H9 (cell line): ENCODE measurements around the gene PDZD2. TPM values are rescaled to one million over a fixed set of nuclear protein-coding genes. Genes with fewer than 3 reads are reported as not detected.
A peak's percentile ranks its signal among the peaks of the same experiment; 100 is the strongest.

Source experiments
- DNase-seq: peaks from one replicate; pipeline ENCODE4 v3.0.0-alpha.2; 2017
- H2AFZ ChIP-seq: one replicate; pipeline ENCODE4 v1.6.1; 2013; ENCODE audit warnings: mild to moderate bottlenecking, low read length, control low read depth, moderate library complexity
- H2AK5ac ChIP-seq: 2 replicates; pipeline ENCODE4 v1.6.1; 2013; ENCODE audit warnings: low read length, control low read depth, mixed read lengths; ENCODE audit not compliant: insufficient read length
- H2BK120ac ChIP-seq: one replicate; pipeline ENCODE4 v1.6.1; 2013; ENCODE audit warnings: low read depth, mild to moderate bottlenecking, low read length, control low read depth, inconsistent platforms; ENCODE audit not compliant: poor library complexity, severe bottlenecking
- H2BK12ac ChIP-seq: 2 replicates; pipeline ENCODE4 v1.6.1; 2013; ENCODE audit warnings: low read length, control low read depth, mixed read lengths, low read depth; ENCODE audit not compliant: insufficient read length
- H2BK15ac ChIP-seq: 2 replicates; pipeline ENCODE4 v1.6.1; 2013; ENCODE audit warnings: low read depth, low read length, control low read depth
- H2BK20ac ChIP-seq: one replicate; pipeline ENCODE4 v1.6.1; 2013; ENCODE audit warnings: low read depth, mild to moderate bottlenecking, low read length, control low read depth, inconsistent platforms; ENCODE audit not compliant: poor library complexity, severe bottlenecking
- H2BK5ac ChIP-seq: 2 replicates; pipeline ENCODE4 v1.6.1; 2013; ENCODE audit warnings: low read length, control low read depth, mixed read lengths; ENCODE audit not compliant: insufficient read length
- H3K14ac ChIP-seq: 2 replicates; pipeline ENCODE4 v1.6.1; 2013; ENCODE audit warnings: low read length, control low read depth; ENCODE audit not compliant: insufficient read depth
- H3K18ac ChIP-seq: 2 replicates; pipeline ENCODE4 v1.6.1; 2013; ENCODE audit warnings: low read depth, mild to moderate bottlenecking, mixed read lengths, low read length, control low read depth; ENCODE audit not compliant: insufficient read length
- H3K23ac ChIP-seq: 2 replicates; pipeline ENCODE4 v1.6.1; 2013; ENCODE audit warnings: low read length, control low read depth, mixed read lengths, low read depth; ENCODE audit not compliant: insufficient read length
- H3K23me2 ChIP-seq: 2 replicates; pipeline ENCODE4 v1.6.1; 2013; ENCODE audit warnings: low read depth, mild to moderate bottlenecking, mixed read lengths, low read length, control low read depth; ENCODE audit not compliant: insufficient read length, poor library complexity, severe bottlenecking
- H3K27ac ChIP-seq: 2 replicates; pipeline ENCODE4 v1.5.1; 2013; ENCODE audit warnings: low read length, control low read depth, mixed read lengths, low read depth; ENCODE audit not compliant: insufficient read length
- H3K27me3 ChIP-seq: 2 replicates; pipeline ENCODE4 v1.6.1; 2013; ENCODE audit warnings: low read length, control low read depth, inconsistent platforms; ENCODE audit not compliant: insufficient read depth
- H3K4ac ChIP-seq: 2 replicates; pipeline ENCODE4 v1.6.1; 2013; ENCODE audit warnings: low read depth, mild to moderate bottlenecking, control low read depth, inconsistent platforms, low read length, moderate library complexity
- H3K4me1 ChIP-seq: 2 replicates; pipeline ENCODE4 v1.6.1; 2013; ENCODE audit warnings: low read length, control low read depth, inconsistent platforms; ENCODE audit not compliant: insufficient read depth
- H3K4me2 ChIP-seq: 2 replicates; pipeline ENCODE4 v1.6.1; 2013; ENCODE audit warnings: low read length, control low read depth, mixed read lengths; ENCODE audit not compliant: insufficient read length, insufficient read depth
- H3K56ac ChIP-seq: 2 replicates; pipeline ENCODE4 v1.6.1; 2013; ENCODE audit warnings: low read depth, mild to moderate bottlenecking, mixed read lengths, low read length, control low read depth; ENCODE audit not compliant: insufficient read length
- H3K79me1 ChIP-seq: 2 replicates; pipeline ENCODE4 v1.6.1; 2013; ENCODE audit warnings: low read depth, mild to moderate bottlenecking, moderate library complexity, low read length, control low read depth, inconsistent platforms; ENCODE audit not compliant: insufficient read depth, poor library complexity, severe bottlenecking
- H3K79me2 ChIP-seq: 2 replicates; pipeline ENCODE4 v1.6.1; 2013; ENCODE audit warnings: low read length, control low read depth, inconsistent platforms; ENCODE audit not compliant: insufficient read depth
- H3K9ac ChIP-seq: 2 replicates; pipeline ENCODE4 v1.6.1; 2013; ENCODE audit warnings: low read length, control low read depth, mixed read lengths; ENCODE audit not compliant: insufficient read length; ENCODE audit errors: extremely low read depth
- H3K9me3 ChIP-seq: one replicate; pipeline ENCODE4 v1.6.1; 2013; ENCODE audit warnings: low read depth, low read length, inconsistent platforms; ENCODE audit not compliant: control insufficient read depth
- H3T11ph ChIP-seq: one replicate; pipeline ENCODE4 v1.6.1; 2013; ENCODE audit warnings: mild to moderate bottlenecking, low read length, control low read depth, inconsistent platforms
- H4K20me1 ChIP-seq: one replicate; pipeline ENCODE4 v1.6.1; 2013; ENCODE audit not compliant: control insufficient read depth, insufficient read length, insufficient read depth
- H4K5ac ChIP-seq: 2 replicates; pipeline ENCODE4 v1.6.1; 2013; ENCODE audit warnings: low read depth, mild to moderate bottlenecking, mixed read lengths, low read length, control low read depth; ENCODE audit not compliant: insufficient read length
- H4K8ac ChIP-seq: replicated peaks from 2 replicates; pipeline ENCODE4 v1.6.1; 2013; ENCODE audit warnings: low read length, control low read depth, mixed read lengths, low read depth; ENCODE audit not compliant: insufficient read length
- H4K91ac ChIP-seq: 2 replicates; pipeline ENCODE4 v1.6.1; 2013; ENCODE audit warnings: low read depth, mild to moderate bottlenecking, moderate library complexity, mixed read lengths, low read length, control low read depth; ENCODE audit not compliant: insufficient read length
- H3K27ac Mint-ChIP-seq, 3 experiments: 2 replicates in 2 of 3; 3 replicates in 1 of 3; pipeline ENCODE4 v1.8.0; 2020 to 2021; ENCODE audit warnings: mixed read lengths in 3 of 3, mild to moderate bottlenecking in 1 of 3, moderate library complexity in 1 of 3
- H3K27me3 Mint-ChIP-seq: 2 replicates; pipeline ENCODE4 v1.8.0; 2021; ENCODE audit warnings: low read depth, mild to moderate bottlenecking, moderate library complexity, mixed read lengths
- H3K36me3 Mint-ChIP-seq, 3 experiments: 2 replicates in 2 of 3; 3 replicates in 1 of 3; pipeline ENCODE4 v1.8.0; 2020 to 2021; ENCODE audit warnings: low read depth in 3 of 3, mixed read lengths in 3 of 3; ENCODE audit not compliant: insufficient read depth in 1 of 3
- H3K4me1 Mint-ChIP-seq, 2 experiments: 2 replicates each; pipeline ENCODE4 v1.8.0; 2020; ENCODE audit warnings: mixed read lengths in 2 of 2
- H3K4me3 Mint-ChIP-seq, 2 experiments: 2 replicates in 1 of 2; 3 replicates in 1 of 2; pipeline ENCODE4 v1.8.0; 2020 to 2021; ENCODE audit warnings: mild to moderate bottlenecking in 2 of 2, mixed read lengths in 2 of 2, moderate library complexity in 1 of 2
- H3K9me3 Mint-ChIP-seq, 2 experiments: 2 replicates in 1 of 2; 3 replicates in 1 of 2; pipeline ENCODE4 v1.8.0; 2020; ENCODE audit warnings: mild to moderate bottlenecking in 2 of 2, mixed read lengths in 2 of 2, moderate library complexity in 1 of 2
- CTCF ChIP-seq: fragments of 200-600 bp; sonication (generic); conservative IDR thresholded peaks from 3 replicates; pipeline ENCODE4 v1.8.0; 2021; ENCODE audit warnings: antibody characterized with exemption, mild to moderate bottlenecking
- WGBS: extraction: QIAGEN DNeasy Blood & Tissue Kit; methylation state at CpG from one replicate; pipeline ENCODE4 v1.1.7; 2013; ENCODE audit warnings: missing lambda C conversion rate, low lambda C conversion rate, mixed read lengths; ENCODE audit not compliant: insufficient read length; ENCODE audit errors: extremely low coverage; 5-methylcytosine and 5-hydroxymethylcytosine counted together
- total RNA-seq: library from RNA; stranded (reverse); gene quantifications from 2 replicates; pipeline ENCODE4 v1.2.1, GENCODE V29; 2021

The PDZD2 gene
- total RNA-seq, 1 experiment from 2014 or later: 9.9 TPM

DNA sequence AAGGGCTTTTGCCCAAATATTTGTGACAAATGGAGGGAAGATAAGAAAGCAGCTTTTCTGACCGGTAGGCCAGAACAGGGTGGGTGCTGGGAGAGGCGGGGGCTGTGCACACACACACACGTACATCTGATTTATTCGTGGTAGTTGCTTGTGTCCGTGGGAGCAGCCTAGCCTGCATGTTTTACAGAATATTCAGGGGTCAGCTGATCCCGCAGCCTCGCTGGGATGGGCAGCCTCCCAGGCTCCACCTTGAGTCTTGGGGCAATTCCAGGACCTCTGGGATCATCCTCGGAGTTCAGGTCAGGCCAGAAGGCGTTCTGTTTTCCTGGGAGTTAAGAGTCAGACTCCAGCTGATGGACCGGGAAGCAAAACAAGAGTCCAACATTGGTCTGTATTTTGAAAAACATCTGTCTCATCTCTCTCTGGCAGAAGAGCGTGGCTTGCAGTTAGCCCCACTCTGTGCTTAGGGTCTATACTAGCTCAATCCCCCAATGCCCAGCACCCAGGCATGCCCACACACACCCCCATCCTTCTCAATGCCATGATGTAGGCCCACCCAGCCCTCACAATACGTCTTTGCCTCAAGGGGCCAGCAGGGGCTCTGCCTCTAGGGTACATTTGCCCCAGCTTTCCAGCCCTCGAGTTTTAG lies 324.6 kb downstream of the PDZD2 start:
- no peak overlapping the region for H2BK5ac ChIP-seq
- H3K18ac ChIP-seq: no peak overlapping the region
- no peak overlapping the region for H2BK12ac ChIP-seq
- no peak overlapping the region for H2AK5ac ChIP-seq
- H4K91ac ChIP-seq: no peak overlapping the region
- no peaks in the 10 kb centered on the region for H3K79me2 ChIP-seq
- no peak overlapping the region for H3K56ac ChIP-seq
- H3K4me1 ChIP-seq: peaks cover 4% of the 10 kb centered on the region; the same call in 1 of the 2 replicates
- no peak overlapping the region for H3K14ac ChIP-seq
- H4K5ac ChIP-seq: no peak overlapping the region
- no peaks in the 10 kb centered on the region for H3K9me3 ChIP-seq
- no peak overlapping the region for H3K9ac ChIP-seq
- peak overlapping the region in 1 of 3 experiments; percentile 46; a peak in 2 of 7 replicates for H3K27ac Mint-ChIP-seq
- no peak overlapping the region for H3K23ac ChIP-seq
- no peak overlapping the region for H2BK120ac ChIP-seq
- H3K4me2 ChIP-seq: no peak overlapping the region
- peaks cover 26 to 33% of the 10 kb centered on the region in 2 experiments for H3K4me1 Mint-ChIP-seq
- no peak overlapping the region for H3T11ph ChIP-seq
- DNase-seq: no peak
- no peaks in the 10 kb centered on the region for H3K27me3 ChIP-seq
- H3K36me3 Mint-ChIP-seq: peaks cover 0 to 2% (median 0%) of the 10 kb centered on the region in 3 experiments; a peak in 3 of 7 replicates
- H3K4me3 Mint-ChIP-seq: no peak overlapping the region
- no CpG with 5 or more reads among the region's 13 CpGs for WGBS
- no peaks in the 10 kb centered on the region for H3K9me3 Mint-ChIP-seq
- H3K27me3 Mint-ChIP-seq: no peaks in the 10 kb centered on the region; the same call in 1 of the 2 replicates
- no peaks in the 10 kb centered on the region for H3K23me2 ChIP-seq
- H3K27ac ChIP-seq: no peak overlapping the region
- no peak for TF ChIP-seq CTCF
- H3K4ac ChIP-seq: no peak overlapping the region
- no peaks in the 10 kb centered on the region for H3K79me1 ChIP-seq
- no peaks in the 10 kb centered on the region for H4K20me1 ChIP-seq
- H4K8ac ChIP-seq: no peak overlapping the region
- no peak overlapping the region for H2AFZ ChIP-seq
- no peak overlapping the region for H2BK20ac ChIP-seq
- H2BK15ac ChIP-seq: no peak overlapping the region
